Panc1 (cell line): ENCODE measurements around the gene AHNAK. TPM values are rescaled to one million over a fixed set of nuclear protein-coding genes. Genes with fewer than 3 reads are reported as not detected.

Experiments used
- ATAC-seq: fragments of 200-7000 bp; cut with Tn5 transposase; 2 replicates; pipeline ENCODE4 v1.9.1; 2020; ENCODE audit warnings: mild to moderate bottlenecking, moderate library complexity
- BruUV-seq: library from RNA; stranded (reverse); fragments of 400-500 nt; replicated peaks from 2 replicates; lab custom pipeline; 2021; lab: Mats Ljungman, UMichigan
- CTCF ChIA-PET: fragments of 300-600 bp; sonication (Branson Sonifier 250); formaldehyde crosslinking; loops from one replicate; lab custom pipeline; 2022; ENCODE audit warnings: antibody characterized with exemption; lab: Charles Lee
- POLR2A ChIA-PET: fragments of 300-600 bp; sonication (Branson Sonifier 250); formaldehyde crosslinking; loops from one replicate; lab custom pipeline; 2022; ENCODE audit warnings: antibody characterized with exemption; lab: Charles Lee
- DNase-seq: peaks from one replicate; pipeline ENCODE4 v3.0.0-alpha.2; 2010; ENCODE audit warnings: low read depth, low spot score
- H3K27ac ChIP-seq: 2 replicates; pipeline ENCODE4 v1.5.1; 2011; ENCODE audit warnings: mild to moderate bottlenecking, low read length, inconsistent platforms
- H3K27me3 ChIP-seq: fragments of 200-500 bp; sonication (Bioruptor generic); 2 replicates; pipeline ENCODE4 v1.6.0; 2014; ENCODE audit warnings: low read length, inconsistent platforms; ENCODE audit not compliant: control insufficient read depth, insufficient read depth
- H3K36me3 ChIP-seq: fragments of 200-500 bp; sonication (Bioruptor generic); 2 replicates; pipeline ENCODE4 v1.5.1; 2014; ENCODE audit warnings: inconsistent platforms, mild to moderate bottlenecking, low read length, moderate library complexity; ENCODE audit not compliant: control insufficient read depth, insufficient read depth
- H3K4me1 ChIP-seq: 2 replicates; pipeline ENCODE4 v1.5.1; 2011; ENCODE audit warnings: inconsistent platforms, mild to moderate bottlenecking, low read length, moderate library complexity; ENCODE audit not compliant: control insufficient read depth, insufficient read depth
- H3K4me3 ChIP-seq, 2 experiments: 2 replicates each; pipeline ENCODE4 v1.5.1; 2011 to 2012; ENCODE audit warnings: low read depth in 2 of 2, low read length in 2 of 2, mild to moderate bottlenecking in 2 of 2, inconsistent platforms in 1 of 2, moderate library complexity in 1 of 2
- H3K9me3 ChIP-seq: fragments of 200-500 bp; sonication (Bioruptor generic); 2 replicates; pipeline ENCODE4 v1.5.1; 2014; ENCODE audit warnings: low read depth, mild to moderate bottlenecking, inconsistent platforms, low read length, moderate library complexity; ENCODE audit not compliant: control insufficient read depth, insufficient read depth
- CTCF ChIP-seq: fragments of 450-650 bp; IDR thresholded peaks from 2 replicates; pipeline ENCODE4 v1.5.1; 2017; ENCODE audit warnings: mild to moderate bottlenecking
- POLR2AphosphoS5 ChIP-seq: IDR thresholded peaks from 2 replicates; pipeline ENCODE4 v1.6.1; 2012; ENCODE audit warnings: mild to moderate bottlenecking, low read depth, low read length, moderate library complexity
- REST ChIP-seq, 2 experiments: IDR thresholded peaks; 2 replicates each; pipeline ENCODE4 v1.6.1; 2011 to 2012; ENCODE audit warnings: low read depth in 2 of 2, control low read depth in 1 of 2, low read length in 1 of 2, mild to moderate bottlenecking in 1 of 2, moderate library complexity in 1 of 2; ENCODE audit not compliant: insufficient read depth in 1 of 2
- SIN3A ChIP-seq: IDR thresholded peaks from 2 replicates; pipeline ENCODE4 v1.6.1; 2012; ENCODE audit warnings: low read depth, mild to moderate bottlenecking, low read length, moderate library complexity, borderline replicate concordance; ENCODE audit not compliant: insufficient read depth
- TCF7L2 ChIP-seq: IDR thresholded peaks from 2 replicates; pipeline ENCODE4 v1.6.1; 2011; ENCODE audit warnings: mild to moderate bottlenecking, low read depth, low read length, inconsistent platforms
- in situ Hi-C: cut with HindIII; loops from 2 replicates; pipeline ENCODE4 v1.10.0; 2016; ENCODE audit warnings: low sequenced_read_pairs, low pct_unique_long_range_greater_than_20kb
- intact Hi-C: fragments of 100-400 bp; cut with micrococcal nuclease; formaldehyde crosslinking; loops from one replicate; pipeline ENCODE4 v1.10.0; 2022; ENCODE audit not compliant: unreplicated experiment
- total RNA-seq: library from RNA; stranded (reverse); gene quantifications from one replicate; pipeline ENCODE4 v1.2.1, GENCODE V29; 2021; ENCODE audit not compliant: unreplicated experiment

The AHNAK gene
- total RNA-seq, 1 experiment from 2014 or later: 844 TPM

- Histone ChIP-seq H3K4me3 (no peak overlapping the region), H3K27ac (peak overlapping the region; percentile 41; the same call in 1 of the 2 replicates), H3K4me1 (no peaks in the 10 kb centered on the region), H3K27me3 (no peaks in the 10 kb centered on the region), H3K36me3 (no peaks in the 10 kb centered on the region), H3K9me3 (no peaks in the 10 kb centered on the region)
- DNase-seq: no peak
- BruUV-seq: no TSS peak
- POLR2A ChIA-PET: no interaction called here
- in situ Hi-C loops: no loop called here
- ATAC-seq: no peak
- TF ChIP-seq SIN3A (no peak), POLR2AphosphoS5 (no peak), TCF7L2 (no peak), CTCF (no peak), REST (IDR thresholded peaks at IDR 0.05; ENCODE audit: insufficient read depth in 1 of 2, low read depth in 2 of 2, low read length in 1 of 2) (no peak)
- intact Hi-C loops: no loop called here
- CTCF ChIA-PET: no interaction called here
Measured at GRCh38 chr11:62489204-62489603, 57.4 kb downstream of the AHNAK start.

- H3K27ac ChIP-seq: peak overlapping the region; percentile 78
- intact Hi-C loops (no loop called here), in situ Hi-C loops (no loop called here)
- CTCF ChIA-PET: interaction anchor here (0.5 kb wide), 1 partner anchor 253 kb away, joined by 3 read pairs; no protein-coding TSS in a partner anchor
- no peak for ATAC-seq
- H3K4me3 ChIP-seq: no peak overlapping the region
- BruUV-seq: no TSS peak
- H3K36me3 ChIP-seq: no peaks in the 10 kb centered on the region
- no peak for TF ChIP-seq TCF7L2
- no peak for TF ChIP-seq REST (IDR thresholded peaks at IDR 0.05; ENCODE audit: insufficient read depth in 1 of 2, low read depth in 2 of 2, low read length in 1 of 2)
- TF ChIP-seq CTCF: no peak
- no peak for TF ChIP-seq SIN3A
- no peak for TF ChIP-seq POLR2AphosphoS5
- no peak for DNase-seq
- no peaks in the 10 kb centered on the region for H3K4me1 ChIP-seq
- H3K9me3 ChIP-seq: no peaks in the 10 kb centered on the region
- POLR2A ChIA-PET: no interaction called here
- no peaks in the 10 kb centered on the region for H3K27me3 ChIP-seq
Measured at GRCh38 chr11:62487738-62488551, 58.7 kb downstream of the AHNAK start.
